Measurements from ENCODE around the gene TMBIM6. TPM values are rescaled to one million over a fixed set of nuclear protein-coding genes. Genes with fewer than 3 reads are reported as not detected.
A peak's percentile ranks its signal among the peaks of the same experiment; 100 is the strongest.

The TMBIM6 gene
- total and polyA plus RNA-seq, 8 donors, result 79.6 to 606 (median 221) TPM

- no peak for DNase-seq
- peaks cover 0 to 5% (median 2%) of the 10 kb centered on the region in 4 donors for H3K36me3 ChIP-seq
- 75 to 93% (median 88%) methylated on average over 4 of the region's 4 CpGs for WGBS, 5 donors
- no peaks in the 10 kb centered on the region for H3K27me3 ChIP-seq
- peaks cover 0 to 16% (median 11%) of the 10 kb centered on the region in 4 donors for H3K4me1 ChIP-seq
- TF ChIP-seq EP300 (IDR thresholded peaks at IDR 0.05), result no peak
- no peak for TF ChIP-seq POLR2A (IDR thresholded peaks at IDR 0.05)
- TF ChIP-seq, protein P1, sequence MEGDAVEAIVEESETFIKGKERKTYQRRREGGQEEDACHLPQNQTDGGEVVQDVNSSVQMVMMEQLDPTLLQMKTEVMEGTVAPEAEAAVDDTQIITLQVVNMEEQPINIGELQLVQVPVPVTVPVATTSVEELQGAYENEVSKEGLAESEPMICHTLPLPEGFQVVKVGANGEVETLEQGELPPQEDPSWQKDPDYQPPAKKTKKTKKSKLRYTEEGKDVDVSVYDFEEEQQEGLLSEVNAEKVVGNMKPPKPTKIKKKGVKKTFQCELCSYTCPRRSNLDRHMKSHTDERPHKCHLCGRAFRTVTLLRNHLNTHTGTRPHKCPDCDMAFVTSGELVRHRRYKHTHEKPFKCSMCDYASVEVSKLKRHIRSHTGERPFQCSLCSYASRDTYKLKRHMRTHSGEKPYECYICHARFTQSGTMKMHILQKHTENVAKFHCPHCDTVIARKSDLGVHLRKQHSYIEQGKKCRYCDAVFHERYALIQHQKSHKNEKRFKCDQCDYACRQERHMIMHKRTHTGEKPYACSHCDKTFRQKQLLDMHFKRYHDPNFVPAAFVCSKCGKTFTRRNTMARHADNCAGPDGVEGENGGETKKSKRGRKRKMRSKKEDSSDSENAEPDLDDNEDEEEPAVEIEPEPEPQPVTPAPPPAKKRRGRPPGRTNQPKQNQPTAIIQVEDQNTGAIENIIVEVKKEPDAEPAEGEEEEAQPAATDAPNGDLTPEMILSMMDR (IDR thresholded peaks at IDR 0.05), result no peak
- TF ChIP-seq POLR2AphosphoS5 (IDR thresholded peaks at IDR 0.05), result no peak
- intact Hi-C loops (cut with DNase I; ENCODE audit: low total_unique reads), result no loop called here
- peak overlapping the region in 1 of 5 donors; percentile 16 for H3K27ac ChIP-seq
- H3K9me3 ChIP-seq, result no peaks in the 10 kb centered on the region
- H3K4me3 ChIP-seq, result no peak overlapping the region
Measured at GRCh38 chr12:49784756-49785409, 43.5 kb downstream of the TMBIM6 start.

DNA sequence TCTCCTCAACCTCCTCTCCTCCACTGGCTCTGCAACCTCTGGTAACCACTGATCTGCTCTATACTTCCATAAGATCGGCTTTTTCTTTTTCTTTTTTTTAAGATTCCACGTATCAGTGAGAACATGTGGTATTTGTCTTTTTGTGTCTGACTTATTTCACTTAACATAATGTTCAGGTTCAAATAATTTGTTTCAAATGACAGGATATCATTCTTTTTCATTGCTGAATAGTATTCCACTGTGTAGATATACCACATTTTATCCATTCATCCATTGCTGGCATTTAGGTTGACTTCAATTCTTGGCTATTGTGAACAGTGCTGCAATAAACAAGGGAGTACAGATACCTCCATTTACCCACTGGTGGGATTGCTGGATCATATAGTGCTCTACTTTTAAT lies 46.3 kb downstream of the TMBIM6 start:
- Histone ChIP-seq H3K27me3 (no peaks in the 10 kb centered on the region), H3K4me1 (peaks cover 0 to 16% (median 11%) of the 10 kb centered on the region in 4 donors), H3K9me3 (no peaks in the 10 kb centered on the region), H3K36me3 (peaks cover 0 to 33% (median 24%) of the 10 kb centered on the region in 4 donors), H3K4me3 (no peak overlapping the region), H3K27ac (no peak overlapping the region)
- DNase-seq, result no peak
- 95 to 100% (median 95%) methylated on average over 2 of the region's 2 CpGs for WGBS, 5 donors
- TF ChIP-seq EP300 (IDR thresholded peaks at IDR 0.05), result no peak
- TF ChIP-seq, protein P1 (IDR thresholded peaks at IDR 0.05), result no peak
- TF ChIP-seq POLR2AphosphoS5 (IDR thresholded peaks at IDR 0.05), result no peak
- intact Hi-C loops (cut with DNase I; ENCODE audit: low total_unique reads), result no loop called here

DNA sequence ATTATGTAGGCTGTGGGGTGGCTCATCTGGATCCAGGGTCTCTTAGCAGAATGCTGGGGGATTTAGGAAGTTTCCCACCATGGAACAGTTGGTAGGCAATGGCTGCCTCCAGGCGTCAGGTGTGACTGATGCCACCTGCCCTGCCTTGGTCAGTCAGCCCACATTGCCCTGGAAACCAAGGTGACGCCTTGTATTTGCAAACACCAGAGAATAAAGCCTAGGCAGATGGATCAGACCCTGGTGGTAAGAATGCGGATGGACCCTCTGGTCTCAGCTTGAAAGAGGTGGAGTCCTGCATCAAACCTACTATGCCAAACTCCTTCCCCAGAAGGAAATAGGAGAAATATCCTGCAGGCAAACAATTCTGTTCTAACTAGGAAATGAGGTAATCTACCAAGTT lies 48.6 kb downstream of the TMBIM6 start:
- H3K27ac ChIP-seq, result no peak overlapping the region
- intact Hi-C loops (cut with DNase I; ENCODE audit: low total_unique reads), result no loop called here
- no peaks in the 10 kb centered on the region for H3K9me3 ChIP-seq
- TF ChIP-seq POLR2AphosphoS5 (IDR thresholded peaks at IDR 0.05) (no peak), POLR2A (IDR thresholded peaks at IDR 0.05) (no peak), EP300 (IDR thresholded peaks at IDR 0.05) (no peak)
- TF ChIP-seq, protein P1 (IDR thresholded peaks at IDR 0.05), result no peak
- DNase-seq, result peak in 1 of 2 donors; percentile 54
- no peaks in the 10 kb centered on the region for H3K27me3 ChIP-seq
- 63 to 88% (median 78%) methylated on average over 3 of the region's 3 CpGs for WGBS, 5 donors
- peaks cover 0 to 51% (median 39%) of the 10 kb centered on the region in 4 donors for H3K36me3 ChIP-seq
- H3K4me3 ChIP-seq, result no peak overlapping the region
- peaks cover 0 to under 1% (median 0%) of the 10 kb centered on the region in 4 donors for H3K4me1 ChIP-seq

GRCh38 chr12:49790741-49791555 lies 49.6 kb downstream of the TMBIM6 start:
- Histone ChIP-seq H3K27ac (no peak overlapping the region), H3K4me1 (no peaks in the 10 kb centered on the region), H3K4me3 (no peak overlapping the region), H3K27me3 (no peaks in the 10 kb centered on the region), H3K9me3 (no peaks in the 10 kb centered on the region), H3K36me3 (peaks cover 0 to 60% (median 47%) of the 10 kb centered on the region in 4 donors)
- TF ChIP-seq POLR2A (IDR thresholded peaks at IDR 0.05) (no peak), EP300 (IDR thresholded peaks at IDR 0.05) (no peak), POLR2AphosphoS5 (IDR thresholded peaks at IDR 0.05) (no peak)
- TF ChIP-seq, protein P1 (IDR thresholded peaks at IDR 0.05), result no peak
- intact Hi-C loops (cut with DNase I; ENCODE audit: low total_unique reads), result no loop called here
- no peak for DNase-seq
- WGBS, 5 donors, result 76 to 87% (median 80%) methylated on average over 22 of the region's 22 CpGs

All from stomach (tissue), 9 donors.